NCI-H2171 treated with DMSO at 0.1 percent for 48 hours (cell line): ENCODE data around the gene CIB4.
A peak's percentile ranks its signal among the peaks of the same experiment; 100 is the strongest.
"Not testable (repeated sequence)": the region's sequence is repeated elsewhere in the genome, so short reads cannot be mapped to it uniquely, and the experiment has no call there.

Source experiments
- DNase-seq: peaks from one replicate; lab custom pipeline; 2025; lab: John Stamatoyannopoulos, UW

The CIB4 gene

DNA sequence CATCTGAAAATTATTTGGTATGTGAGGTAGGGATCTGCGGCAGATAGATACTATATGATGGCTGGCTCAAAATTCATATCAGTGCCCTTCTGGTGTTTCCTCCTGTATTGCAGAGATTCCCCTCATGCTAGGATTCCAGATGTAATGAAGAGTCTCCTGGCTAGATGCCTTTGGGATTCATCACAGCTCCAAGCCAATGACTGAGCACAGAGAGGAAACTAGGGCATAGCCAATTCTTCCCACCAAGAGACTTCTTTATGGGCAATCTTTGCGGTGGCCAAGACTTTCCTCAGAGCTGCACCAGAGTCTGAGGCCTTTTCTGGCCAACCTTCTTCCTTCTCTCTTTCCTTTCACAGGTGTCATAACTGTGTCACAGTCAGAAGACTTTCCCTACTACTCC lies 25.5 kb upstream of the CIB4 start:
- no peak for DNase-seq

DNA sequence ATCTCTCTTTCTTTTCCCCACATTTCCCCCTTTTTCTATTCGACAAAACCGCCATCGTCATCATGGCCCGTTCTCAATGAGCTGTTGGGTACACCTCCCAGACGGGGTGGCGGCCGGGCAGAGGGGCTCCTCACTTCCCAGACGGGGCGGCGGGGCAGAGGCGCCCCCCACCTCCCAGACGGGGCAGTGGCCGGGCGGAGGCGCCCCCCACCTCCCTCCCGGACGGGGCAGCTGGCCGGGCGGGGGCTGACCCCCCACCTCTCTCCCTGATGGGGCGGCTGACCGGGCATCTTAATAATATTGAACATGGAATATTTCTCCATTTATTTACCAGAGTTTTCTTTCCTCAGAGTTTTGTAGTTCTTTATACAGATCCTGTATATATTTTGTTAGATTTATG lies 24.1 kb upstream of the CIB4 start:
- DNase-seq: not testable (repeated sequence)

DNA sequence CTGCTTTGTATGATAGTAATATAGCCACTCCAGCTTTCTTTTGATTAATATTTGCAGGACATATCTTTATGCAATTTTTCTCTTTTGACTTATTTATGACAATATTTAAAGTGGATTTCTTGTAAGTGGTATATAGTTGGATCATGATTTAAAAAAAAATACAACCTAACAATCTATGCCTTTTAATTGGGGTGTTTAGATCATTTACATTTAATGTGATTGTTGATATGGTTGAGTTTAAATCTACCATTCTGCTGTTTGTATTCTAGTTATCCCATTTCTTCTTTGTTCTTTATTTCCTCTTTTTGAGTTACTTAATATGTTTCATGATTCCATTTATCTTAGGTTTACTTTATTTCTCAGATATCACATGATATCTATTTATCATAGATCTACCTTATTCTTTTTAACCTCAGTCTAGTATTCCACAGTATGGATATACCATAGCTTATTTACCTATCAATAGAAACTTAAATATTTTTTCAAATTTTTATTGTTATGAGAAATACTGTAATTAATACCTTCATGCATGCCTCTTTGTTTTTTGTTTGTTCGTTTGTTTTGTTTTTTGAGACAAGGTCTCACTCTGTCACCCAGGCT lies 19.3 kb upstream of the CIB4 start:
- no peak for DNase-seq

DNA sequence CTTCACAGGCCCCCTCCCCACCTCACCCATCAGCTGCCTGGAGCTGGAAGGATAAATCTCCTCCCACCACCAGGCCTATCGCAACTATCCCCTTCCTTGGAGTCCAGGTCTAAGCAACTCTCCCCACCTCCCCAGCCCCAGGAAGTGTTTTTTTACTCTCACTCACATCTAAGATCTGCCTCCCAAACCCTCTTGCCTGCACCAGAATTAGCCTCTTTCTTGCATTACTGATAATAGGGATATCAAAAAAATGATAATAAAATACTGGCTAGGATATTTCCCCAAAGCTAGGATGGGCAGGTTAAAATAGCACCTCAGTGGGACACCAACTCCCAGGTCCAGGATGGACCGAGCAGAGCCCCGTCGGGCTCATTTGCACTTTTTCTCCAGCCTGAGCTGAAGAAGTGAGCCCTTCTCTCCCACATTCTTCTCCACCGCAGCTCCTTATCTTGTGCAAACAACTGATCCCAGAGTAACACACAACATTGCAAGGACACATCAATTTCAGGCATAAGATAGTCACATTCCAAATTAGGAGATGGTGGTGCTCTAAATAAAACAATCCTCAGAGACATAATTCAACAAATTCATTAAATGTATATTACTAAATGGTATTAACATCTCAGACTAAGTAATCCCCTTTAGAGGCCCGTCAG lies 17.7 kb upstream of the CIB4 start:
- DNase-seq: no peak

DNA sequence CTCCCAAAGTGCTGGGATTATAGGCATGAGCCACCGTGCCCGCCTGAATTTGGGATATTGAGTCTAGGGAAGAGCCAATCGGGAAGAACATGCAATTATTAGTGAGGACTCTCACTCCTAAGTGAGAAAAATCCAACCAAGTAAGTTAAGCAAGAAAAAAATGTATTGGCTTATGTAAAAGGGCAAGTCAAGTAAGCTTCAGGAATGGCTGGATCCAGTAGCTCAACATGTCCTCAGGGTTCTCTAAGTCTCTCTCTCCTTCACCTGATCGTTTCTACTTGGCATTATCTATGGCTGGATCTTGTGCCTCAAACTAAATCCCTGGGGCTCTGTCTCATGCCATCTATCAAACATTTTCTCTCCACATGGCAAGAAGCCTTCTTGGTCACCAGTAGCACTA lies 16.1 kb upstream of the CIB4 start:
- no peak for DNase-seq

DNA sequence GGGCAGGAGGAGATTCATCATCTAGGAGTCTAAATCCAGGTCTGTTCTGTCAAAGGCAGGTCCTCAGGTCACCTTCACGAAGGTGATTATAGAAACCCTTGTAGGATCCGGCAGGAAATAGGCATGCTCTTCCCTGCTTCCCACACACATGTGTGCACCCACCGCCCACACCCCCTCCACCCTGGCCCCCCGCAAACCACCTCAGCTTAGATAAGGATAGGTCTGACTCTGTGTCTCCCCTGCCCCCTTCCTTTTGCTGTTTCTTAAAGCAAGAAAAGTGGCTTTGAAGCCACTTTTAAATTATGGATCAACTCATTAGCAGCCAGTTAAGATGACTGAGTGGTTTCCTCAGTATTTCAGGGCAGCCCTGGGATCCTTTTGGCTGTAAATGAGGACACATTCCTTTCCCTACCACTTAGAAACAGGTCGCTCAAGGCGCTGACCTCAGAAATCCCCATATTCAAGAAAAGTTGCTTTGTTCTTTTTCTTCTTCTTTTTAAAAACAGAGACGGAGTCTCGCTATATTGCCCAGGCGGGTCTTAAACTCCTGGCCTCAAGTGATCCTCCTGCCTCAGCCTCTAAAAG lies 14.5 kb upstream of the CIB4 start:
- DNase-seq: no peak

DNA sequence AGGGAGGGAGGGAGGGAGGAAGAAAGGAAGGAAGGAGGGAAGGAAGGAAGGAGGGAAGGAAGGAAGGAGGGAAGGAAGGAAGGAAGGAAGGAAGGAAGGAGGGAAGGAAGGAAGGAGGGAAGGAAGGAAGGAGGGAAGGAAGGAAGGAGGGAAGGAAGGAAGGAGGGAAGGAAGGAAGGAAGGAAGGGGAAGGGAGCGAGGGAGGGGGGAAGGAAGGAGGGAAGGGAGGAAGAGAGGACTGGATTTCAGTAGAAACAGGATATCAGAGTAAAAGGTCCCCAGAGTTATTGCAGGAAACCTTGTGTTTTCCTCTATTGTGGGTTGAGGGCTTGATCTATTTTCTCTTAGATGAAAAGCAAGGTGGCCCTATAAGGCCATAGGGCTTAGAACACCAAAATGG lies 14.0 kb upstream of the CIB4 start:
- not testable (repeated sequence) for DNase-seq

DNA sequence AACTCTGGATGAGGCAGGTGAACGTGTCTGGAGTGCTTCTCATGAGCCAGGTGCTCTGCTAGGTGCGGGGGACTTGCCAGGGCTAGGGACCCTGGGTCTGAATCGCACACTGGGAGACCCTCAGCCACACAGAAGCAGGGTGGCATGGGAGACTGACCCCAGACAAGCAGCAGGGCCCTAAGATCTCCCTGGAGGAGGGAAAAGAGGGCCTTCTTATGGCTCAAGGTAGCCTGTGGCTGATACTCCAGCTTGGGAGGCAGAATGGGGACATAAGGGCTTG lies 12.8 kb upstream of the CIB4 start:
- DNase-seq: no peak

DNA sequence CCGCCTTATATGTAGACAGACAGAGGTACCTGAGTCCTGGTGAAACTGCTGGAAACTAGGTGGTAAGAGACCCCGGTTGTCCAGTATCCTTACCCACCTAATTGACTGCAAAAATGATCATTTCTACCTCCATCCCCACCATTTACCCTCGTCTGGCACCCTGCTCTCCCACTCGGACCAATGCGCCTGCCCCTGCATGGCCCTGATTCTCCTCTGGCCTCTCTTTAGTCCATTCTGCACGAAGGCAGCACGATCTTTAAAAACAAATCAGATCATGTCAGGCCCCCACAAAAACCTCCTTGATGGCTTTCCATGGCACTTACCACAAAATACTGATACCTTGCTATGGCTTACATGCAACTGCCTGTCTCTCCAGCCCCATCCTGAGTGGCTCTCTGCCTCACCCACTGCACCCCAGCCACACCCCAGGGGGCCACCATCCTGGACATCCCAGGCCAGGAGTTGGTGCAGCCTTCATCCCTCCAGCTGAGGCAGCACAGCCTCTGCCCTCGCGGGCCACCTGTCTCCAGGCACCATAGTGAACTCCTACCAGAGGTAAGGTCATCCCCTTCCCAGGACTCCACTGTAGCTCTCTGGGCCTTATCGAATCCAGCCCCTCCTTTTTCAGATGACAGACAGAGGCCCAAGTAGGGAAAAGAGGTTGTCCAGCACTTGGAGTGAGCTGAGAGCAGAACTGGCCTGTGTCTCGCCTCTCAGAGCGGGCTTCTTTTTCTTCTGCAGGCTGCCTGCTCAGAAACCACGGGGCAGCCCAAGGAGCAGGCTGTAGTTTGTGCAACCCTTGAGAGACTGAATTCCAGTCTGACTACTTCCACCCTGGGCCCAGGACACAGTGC lies 12.3 kb upstream of the CIB4 start:
- DNase-seq: no peak

DNA sequence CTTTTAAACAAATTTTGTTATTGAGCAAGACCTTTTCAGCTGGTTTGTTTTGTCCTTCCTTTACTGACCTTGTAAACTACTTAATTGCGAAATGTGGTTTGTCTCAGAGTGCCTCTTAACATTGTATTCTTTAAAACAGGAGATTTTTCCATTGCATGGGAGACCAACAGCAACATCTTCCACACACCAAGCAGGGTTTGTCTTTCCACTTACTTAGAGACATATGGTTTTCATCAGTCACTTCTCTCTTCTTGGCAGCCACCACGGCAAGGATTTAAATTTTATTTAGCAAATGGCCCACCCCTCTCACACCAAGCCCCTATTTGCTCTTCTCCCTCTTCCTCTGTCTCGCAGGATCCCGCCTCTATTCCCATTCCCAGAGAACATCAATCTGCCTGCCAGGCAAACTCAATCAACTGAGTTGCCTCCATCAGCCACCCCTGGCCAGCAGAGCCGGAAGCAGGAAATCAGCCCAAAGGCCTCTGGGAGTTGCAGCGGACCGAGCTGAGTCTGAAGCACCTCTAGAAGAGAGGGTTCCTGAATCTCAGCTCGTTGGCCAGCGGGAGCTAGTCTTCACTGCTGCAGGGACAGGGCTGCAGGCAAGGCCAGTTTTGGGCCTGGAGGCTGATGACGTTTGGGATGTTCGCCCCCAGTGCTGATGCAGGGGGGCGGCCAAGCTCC lies 11.3 kb upstream of the CIB4 start:
- no peak for DNase-seq

DNA sequence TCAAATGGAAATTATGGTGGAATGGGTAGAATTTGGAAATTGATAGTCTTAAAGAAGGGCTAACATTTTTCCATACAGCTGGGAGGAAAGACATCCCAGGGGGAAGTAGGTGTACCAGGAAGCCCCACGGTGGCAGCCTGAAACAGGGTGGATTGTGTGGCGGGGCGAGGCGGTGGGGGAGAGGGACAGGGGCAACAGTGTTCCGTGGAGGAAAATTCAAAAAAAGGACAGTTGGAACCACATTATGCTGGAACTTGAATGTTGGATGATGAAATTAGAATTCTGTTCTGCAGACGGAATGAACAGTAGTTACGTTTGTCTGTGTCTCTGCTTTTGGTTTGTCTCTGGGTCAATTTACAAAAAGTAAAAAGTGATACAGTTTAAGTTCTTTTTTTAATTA lies 10.6 kb upstream of the CIB4 start:
- no peak for DNase-seq

DNA sequence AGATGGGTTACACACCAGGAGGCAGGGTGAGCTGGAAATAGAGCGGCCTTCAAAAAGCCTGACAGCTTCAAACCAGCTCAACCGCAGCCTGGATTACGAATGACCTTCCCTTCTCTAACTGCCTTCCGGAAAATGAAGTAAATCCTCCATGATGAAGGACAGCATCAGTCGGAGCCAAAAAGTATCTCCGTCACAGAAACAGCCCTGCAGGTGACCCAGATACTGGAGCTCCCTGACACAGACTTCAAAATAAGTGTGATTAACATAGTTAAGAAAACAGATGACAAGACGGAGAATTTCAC lies 10.3 kb upstream of the CIB4 start:
- DNase-seq: no peak

DNA sequence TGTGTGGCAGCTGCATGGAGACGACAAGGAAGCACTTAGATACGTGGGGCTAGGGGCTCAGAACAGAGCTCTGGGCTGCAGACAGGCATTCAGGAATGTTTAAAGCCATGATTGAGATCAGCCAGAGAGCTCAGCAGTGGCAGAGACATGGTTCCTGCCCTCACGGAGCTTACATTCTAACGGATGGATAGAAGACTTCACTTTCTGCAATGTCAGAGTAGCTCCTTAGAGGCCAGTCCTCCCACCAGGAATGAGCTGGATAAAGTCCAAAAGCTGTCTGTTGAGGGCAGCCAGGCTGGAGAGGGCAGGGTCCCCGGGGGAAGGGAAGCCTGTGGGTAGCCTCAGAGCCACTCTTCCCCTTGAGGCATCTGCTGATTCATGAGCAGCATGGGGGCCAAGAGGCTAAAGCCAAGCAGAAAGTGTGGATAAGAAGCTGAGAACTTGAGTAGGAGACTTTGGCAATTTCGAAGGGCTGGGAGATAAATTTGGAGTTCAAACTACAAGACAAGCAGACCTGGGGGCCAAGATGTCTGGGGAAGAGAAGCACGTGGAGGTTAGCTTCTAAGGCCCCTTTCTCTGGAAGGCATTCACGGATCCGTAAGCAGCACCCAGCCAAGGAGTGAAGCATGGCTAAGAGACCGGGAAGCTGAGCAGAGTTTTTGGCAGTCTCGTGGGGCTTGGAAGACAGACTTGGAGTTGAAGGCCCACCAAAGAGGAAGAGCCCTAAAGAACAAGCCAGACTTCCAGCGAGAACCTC lies 9.7 kb upstream of the CIB4 start:
- no peak for DNase-seq

DNA sequence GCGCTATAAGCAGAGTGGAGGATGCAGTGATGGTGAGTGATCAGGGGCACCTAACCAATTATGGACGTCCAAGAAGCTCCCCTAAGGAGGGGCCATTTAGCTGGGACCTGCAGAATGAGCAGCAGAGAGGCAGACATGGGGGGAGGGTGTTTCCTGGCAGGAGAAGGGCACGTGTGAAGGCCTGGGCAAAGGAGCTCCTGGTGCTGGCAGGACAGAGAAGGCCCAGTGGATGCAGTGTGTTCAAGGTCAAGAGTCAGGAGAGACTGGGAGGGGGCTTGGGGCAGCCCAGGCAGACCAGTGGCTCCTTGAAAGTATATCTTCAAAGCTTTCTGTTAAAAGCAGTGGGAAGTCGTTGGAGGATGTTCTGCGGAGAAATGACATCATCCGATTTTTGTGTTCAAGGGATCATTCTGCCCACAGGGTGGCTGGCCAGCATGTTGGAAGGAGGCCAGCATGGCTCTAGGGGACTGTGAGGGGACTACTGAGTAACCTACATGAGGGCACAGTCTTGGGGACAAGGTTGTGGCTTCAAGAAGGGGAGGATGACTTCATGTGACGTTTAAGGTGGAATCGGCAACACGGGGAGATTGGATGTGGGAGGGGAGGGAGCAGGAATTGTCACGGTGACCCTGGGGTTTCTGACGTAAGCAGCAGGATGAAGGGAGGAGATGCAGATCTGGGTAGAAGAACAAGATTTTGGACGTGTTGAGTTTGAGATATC lies 9.0 kb upstream of the CIB4 start:
- no peak for DNase-seq

DNA sequence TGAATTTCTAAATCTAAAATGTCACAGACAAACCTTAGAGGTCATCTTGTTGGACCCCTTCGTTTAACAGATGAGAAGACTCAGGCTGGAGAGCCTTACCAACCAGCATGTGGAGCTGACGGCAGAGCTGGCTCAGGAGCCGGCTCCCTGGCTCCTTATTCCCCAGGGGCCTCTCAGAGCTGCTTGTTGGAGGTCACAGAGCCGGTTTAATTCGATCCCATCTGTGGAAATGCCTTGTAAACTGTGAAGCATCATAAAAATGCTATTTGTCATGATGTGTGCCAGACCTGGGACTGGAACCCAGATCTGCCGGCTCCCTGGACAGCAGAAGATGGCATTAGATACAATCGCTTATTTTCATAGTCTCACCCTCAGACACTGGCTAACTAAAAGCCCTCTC lies 8.2 kb upstream of the CIB4 start:
- DNase-seq: peak; percentile 93

DNA sequence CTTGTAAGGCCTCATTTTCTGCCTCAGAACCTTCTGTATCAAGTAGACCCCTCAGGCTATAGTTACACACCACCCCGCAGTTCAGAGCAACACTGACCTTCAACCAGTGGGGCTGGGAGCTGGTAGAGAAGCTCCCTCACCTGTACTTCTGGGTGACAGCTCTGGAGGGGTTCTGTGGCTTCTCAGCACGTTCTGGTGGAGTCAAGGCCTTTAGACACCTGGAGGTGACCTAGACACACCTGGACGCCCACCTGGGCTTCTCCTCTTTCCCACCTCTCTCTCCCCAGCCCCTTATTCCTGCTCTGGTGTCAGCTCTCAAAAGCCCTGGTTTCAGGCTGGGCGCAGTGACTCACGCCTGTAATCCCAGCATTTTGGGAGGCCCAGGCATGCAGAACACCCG lies 7.3 kb upstream of the CIB4 start:
- DNase-seq: no peak

DNA sequence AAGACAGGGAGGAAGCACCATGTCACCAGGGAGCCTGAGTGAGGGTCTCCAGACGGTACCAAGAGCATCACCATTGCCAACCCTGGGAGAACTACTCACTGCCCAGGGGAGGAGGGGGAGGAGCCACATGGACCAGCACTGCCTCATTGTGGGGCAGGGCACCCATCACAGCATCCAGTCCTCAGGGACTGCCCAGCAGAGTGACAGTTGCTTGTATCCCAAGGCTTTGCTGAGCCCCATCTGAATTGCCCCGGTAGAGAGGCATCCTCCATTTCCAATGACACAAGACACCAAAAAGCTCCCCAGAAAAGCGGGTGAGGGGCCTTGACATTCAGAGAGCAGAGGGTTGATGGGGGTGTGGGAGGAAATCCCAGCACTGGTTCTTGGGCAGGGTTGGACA lies 6.8 kb upstream of the CIB4 start:
- no peak for DNase-seq

DNA sequence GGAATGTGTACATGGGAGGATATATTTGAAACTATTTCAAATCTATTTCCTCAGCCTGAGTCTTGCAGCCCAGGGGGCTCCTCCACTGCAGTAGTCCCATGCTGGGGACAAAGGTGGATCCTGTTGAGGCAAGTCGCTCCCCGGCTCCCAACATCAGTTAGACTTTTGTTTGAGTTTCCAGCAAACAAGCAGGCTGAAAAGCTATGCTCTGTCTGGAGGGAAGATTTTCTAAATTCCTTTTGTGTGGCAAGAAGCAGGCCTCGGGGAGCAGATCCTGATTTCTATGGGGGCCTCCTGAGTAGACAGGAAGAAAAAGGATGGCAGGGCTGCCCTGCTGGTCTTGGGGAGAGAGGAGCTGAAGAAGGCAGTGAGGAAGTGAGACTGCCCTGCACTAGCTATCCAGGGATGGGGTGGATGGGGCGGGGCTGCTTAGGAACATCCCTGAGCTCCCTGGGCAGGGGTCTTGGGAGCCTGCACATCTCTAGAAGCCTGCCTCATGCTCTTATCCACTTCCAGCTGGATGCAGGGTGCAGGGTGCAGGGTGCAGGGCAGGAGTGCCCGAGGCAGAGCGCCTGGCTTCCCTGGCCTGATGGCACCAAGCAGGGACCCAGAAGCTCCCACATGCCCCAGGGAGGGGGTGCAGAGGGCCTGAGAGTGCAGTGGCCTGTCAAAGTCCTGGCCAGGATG lies 6.0 kb upstream of the CIB4 start:
- DNase-seq: no peak

DNA sequence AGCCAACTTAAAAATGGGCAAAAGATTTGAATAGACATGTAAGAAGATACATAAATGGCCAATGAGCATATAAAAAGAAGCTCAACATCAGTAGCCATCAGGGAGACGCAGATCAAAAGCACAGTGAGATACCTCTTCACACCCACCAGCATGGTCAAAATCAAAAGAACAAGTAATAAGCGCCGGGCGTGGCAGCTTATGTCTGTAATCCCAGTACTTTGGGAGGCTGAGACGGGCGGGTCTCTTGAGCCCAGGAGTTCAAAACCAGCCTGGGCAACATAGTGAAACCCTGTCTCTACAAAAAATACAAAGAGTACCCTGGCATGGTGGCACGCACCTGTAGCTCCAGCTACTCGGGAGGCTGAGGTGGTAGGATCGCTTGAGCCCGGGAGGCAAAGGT lies 4.6 kb upstream of the CIB4 start:
- DNase-seq: no peak

DNA sequence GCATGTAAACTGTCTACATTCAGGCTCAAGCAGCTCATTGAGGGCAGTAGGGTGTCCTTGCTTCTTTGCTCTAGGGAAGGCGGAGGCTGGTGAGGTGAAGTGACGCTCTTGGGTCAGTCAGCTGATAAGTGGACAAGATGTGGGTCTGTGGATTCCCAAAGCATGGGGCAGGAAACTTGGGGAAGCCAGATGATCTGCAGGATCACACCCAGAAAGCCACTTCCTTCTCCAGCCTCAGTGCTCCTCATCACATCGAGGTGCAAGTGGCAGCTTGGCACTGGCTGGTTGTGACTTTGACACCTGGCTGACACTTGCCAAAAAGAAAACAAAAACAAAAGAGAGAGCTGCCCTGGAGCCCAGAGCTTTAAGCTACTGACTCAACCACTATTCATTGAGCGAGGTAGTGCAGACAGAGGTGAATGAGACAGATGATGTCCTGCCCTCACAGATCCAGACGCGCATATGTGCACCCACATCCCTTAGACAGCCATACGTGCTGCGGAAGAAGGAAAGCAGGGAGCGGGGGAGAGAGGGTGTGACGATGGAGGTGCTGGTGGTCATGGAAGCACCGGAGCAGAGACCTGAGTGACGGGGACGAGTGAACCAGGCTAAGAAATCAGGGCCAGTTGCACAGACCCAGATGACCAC lies 3.1 kb upstream of the CIB4 start:
- DNase-seq: no peak
